Stimulated activated CD4-positive, alpha-beta T cell treated with anti-CD3 and anti-CD28 coated beads, Interleukin-12 subunit alpha, Interleukin-12 subunit beta, amount 100 ng/mL, for 4 hours (primary cell): ENCODE data around the gene NDUFAF2.
"Not testable (repeated sequence)": the region's sequence is repeated elsewhere in the genome, so short reads cannot be mapped to it uniquely, and the experiment has no call there.

ENCODE experiments used
- DNase-seq: peaks from one replicate; pipeline ENCODE4 v3.0.0-alpha.2; 2020

Gene NDUFAF2, protein sequence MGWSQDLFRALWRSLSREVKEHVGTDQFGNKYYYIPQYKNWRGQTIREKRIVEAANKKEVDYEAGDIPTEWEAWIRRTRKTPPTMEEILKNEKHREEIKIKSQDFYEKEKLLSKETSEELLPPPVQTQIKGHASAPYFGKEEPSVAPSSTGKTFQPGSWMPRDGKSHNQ

DNA sequence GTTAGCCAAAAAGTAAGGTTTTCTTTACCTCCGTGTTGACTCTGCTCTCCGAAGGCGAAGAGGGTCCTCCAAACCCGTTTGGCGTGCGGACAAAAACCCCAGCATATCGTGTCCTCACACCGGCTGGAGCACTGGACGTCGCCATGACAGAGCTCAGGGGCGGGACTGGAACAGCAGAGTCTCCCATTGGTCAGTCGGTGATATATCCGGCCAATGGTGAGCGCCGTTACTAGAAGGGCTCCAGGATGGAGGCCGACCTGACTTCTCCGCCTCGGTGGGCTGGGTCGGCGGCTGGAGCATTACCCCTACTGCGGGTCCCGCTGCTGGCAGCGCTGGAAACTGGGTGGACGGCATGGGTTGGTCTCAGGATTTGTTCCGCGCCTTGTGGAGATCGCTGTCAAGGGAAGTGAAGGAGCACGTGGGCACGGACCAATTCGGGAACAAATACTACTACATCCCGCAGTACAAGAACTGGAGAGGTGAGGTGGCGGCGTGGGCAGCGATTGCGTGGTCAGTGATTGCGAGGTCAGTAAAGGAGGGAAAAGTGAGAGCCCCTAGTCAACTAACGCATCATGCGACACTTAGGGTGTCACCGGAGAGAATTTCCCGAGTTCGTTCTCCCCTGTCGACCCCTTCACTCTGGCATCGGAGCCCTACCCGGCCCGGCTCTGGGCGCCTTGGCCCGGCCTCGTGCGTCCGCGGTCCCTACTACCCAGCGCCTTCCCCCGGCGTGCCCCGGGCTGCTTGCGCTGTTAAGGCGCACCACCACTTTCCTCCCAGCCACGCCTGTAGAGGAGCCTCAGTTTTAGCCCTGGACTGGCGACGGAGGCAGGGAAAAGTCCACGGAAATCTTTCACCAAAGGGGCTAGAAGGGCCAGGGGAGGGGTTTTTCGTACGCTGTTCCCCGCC lies at the start of gene NDUFAF2, which contains the start of gene ERCC8:
Gene NDUFAF2, plus strand, starts transcription at position 302 of the 909 bp plus-strand sequence. Its CDS starts 51 bp downstream, at position 353.
Gene ERCC8, minus strand, starts transcription at position 167 of the 909 bp plus-strand sequence. Its CDS starts 62 bp downstream, at position 105.
- peak; percentile 80 for DNase-seq

DNA sequence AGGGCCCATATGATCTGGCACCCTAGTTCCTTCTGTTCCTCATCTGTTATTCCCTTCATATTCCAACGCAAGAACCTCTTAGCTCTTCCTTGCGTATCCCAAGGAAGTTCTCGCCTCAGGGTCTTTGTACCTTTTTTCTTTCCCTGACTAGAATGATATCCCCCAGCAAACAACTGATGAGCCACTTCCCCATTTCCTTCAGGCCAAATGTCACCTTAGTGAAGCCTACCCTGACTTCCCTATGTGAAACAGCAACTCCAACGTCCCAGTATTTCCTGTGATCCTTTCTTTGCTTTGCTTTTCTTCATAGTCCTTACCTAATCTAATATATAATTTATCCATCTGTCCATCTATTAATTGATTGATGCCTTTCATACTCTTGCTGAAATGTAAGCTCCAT lies 48.0 kb upstream of the NDUFAF2 start:
- no peak for DNase-seq

DNA sequence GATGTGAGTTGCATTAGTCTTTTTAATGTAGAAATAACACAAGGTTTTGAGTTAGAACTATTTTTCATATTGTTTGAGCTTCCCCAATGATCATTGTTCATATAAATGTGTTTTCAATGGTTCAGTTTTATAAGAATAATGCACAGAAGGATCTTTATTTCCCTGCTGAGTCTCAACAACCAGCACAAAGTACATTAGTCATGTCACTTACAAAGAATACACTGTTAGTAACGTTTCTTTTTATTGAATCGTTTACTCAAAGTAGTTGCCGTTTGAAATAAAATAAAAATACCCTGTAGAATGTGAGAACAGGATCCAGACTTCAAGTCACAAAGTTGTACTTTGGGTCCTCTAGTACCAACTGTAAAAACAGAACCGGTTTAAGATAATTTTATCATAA lies 41.6 kb upstream of the NDUFAF2 start:
- no peak for DNase-seq

DNA sequence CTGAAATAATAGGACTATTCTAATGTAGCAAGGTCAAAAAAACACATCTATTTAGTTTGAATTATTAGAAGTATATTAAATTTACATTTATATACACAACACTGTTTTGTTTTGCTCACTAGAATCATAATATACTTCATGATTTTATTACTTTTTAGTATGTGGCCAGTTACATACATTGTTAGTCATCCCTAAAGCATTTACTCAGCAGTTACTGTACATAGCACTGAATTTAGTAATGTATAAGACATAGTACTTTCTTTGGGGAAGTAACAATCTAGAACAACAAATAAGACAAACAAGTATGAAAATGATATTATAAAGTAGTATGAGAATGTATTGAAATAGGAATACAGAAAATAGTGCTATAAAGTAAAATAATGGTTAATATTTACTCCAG lies 28.4 kb upstream of the NDUFAF2 start:
- no peak for DNase-seq

DNA sequence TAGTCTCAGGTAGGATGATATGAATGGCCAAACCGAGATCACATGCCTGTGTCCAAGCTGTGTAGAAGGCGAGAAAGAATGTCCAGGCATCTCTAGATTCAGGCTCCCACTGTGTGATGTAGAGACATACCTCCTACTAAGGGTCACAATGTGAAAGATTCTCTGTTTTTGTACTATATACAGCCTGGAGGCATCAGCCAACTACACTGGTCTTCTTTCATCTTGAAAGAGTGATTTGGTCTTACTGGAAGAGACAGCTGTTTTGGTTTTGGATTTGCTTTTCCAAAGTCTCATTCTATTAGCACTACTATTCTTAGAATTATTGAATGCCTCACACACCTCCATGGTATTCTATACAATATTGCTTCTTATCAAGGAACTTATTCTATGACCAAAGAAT lies 26.5 kb upstream of the NDUFAF2 start:
- DNase-seq, result no peak

DNA sequence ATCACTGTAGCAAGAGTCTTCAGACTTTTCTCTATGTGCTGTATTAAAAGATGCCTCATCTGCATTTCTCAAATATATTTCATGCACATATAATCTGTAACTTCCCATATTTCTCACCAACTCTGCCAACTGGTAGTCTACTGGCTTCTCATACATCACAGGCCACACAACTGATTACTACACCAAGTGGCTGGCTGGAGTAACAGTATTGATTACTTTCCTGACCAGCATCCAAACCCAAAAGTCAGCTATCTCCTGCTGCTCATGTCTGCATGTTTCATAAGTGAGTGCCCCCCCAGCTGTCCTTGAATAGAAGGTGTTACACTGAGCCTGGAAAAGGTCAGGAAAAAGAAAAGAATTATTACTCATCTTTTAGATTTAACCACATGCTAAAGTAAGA lies 17.6 kb upstream of the NDUFAF2 start:
- DNase-seq, result no peak

DNA sequence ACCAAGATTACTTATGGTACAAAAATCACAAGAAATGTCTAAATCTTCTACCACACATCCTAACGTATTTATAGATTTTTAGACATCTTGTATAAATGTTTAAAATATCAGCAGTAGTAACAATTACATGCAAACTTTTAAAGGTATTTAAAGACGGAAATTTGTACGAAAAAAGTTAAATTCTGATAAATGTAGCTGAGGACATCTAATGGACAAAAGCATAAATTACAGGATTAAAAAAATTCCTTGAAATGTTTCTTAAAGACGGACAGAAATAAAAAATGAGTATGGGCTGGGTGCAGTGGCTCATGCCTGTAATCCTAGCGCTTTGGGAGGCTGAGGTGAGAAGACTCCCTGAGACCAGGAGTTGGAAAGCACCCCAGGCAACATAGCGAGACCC lies 16.0 kb upstream of the NDUFAF2 start:
- DNase-seq, result no peak

DNA sequence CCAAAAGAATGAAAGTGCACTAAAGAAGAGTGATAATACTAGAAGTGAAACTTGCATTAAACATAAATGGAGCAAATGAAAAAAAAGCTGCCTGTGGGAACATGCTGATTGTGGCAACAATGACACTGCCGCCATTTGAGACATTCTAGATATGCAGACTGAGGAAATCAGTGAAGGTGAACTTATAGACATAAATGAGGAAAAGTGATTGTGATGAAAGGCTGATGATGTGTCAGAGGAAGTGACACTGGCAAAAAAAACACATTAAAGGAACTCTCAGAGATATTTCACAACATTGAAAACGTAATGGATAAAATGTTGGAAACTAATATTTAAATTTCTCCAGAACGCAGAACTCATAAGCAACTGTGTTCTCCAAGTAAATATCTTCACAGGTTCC lies 1.4 kb upstream of the NDUFAF2 start:
- DNase-seq, result no peak

DNA sequence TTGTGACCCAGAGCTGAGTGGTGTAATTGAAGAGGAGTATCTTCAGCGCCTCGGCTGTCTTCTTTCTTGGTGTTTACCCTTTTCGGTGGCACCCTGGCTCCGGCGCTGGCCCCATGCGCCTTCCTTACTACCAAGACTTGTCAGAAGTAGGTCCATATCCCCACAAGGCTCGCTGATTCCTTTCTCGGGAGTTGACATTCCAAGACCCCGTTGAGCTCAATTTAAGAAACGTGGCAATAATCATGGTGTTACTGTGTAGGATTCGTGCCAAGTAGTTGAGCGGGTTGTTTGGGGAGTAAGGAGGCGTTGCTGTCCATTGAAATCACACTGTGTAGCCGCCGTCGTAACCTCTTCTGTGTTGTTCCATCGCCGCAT lies 795 bp downstream of the NDUFAF2 start:
- no peak for DNase-seq

DNA sequence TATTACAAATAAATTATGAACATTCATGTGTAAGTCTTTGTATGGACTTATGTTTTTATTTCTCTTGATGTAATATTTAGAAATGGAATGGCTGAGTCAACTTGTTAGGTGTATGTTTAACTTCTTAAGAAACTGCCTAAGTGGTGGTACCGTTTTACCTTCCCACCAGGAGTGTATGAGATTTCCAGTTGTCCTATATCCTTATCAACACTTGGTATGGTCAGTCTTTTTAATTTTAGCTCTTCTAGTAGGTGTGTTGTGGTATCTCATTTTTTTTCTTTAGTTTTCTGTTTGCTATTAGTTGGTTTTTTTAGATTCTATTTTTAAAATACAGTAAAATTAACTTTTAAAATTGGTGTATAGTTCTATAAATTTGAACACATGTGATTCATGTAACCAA lies 3.7 kb downstream of the NDUFAF2 start:
- no peak for DNase-seq

DNA sequence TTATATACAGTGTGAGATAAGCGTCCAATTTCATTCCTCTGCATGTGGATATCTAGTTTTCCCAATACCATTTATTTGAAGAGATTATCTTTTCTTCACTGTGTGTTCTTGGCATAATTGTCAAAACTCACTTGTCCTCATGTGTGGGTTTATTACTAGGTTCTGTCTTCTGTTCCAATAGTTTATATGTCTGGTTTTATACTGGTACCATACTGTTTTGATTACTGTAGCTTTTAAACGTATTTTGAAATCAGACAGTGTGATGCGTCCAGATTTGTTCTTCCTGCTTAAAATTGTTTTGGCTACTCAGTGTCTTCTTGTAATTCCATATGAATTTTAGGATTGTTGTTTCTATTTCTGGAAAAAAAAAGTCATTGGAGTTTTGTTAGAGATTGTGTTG lies 10.2 kb downstream of the NDUFAF2 start:
- no peak for DNase-seq

DNA sequence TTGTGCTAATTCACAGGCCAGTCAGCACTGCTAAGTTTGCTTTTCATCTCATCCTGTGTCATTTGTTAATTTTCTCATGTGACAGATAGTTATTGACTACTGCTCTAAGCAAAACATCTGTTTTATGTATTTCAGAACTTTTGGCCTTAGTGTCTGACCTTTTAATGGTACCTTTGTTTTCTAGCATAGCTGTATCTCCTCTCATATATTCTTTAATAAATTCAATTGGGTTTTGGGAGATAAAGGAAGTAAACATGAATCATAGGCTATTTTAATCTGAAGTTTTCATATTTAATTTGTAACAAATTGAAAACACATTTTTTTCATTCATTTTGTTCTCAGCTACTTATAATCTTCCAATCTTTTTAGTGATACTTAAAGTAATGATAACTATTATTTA lies 13.1 kb downstream of the NDUFAF2 start:
- DNase-seq, result no peak

DNA sequence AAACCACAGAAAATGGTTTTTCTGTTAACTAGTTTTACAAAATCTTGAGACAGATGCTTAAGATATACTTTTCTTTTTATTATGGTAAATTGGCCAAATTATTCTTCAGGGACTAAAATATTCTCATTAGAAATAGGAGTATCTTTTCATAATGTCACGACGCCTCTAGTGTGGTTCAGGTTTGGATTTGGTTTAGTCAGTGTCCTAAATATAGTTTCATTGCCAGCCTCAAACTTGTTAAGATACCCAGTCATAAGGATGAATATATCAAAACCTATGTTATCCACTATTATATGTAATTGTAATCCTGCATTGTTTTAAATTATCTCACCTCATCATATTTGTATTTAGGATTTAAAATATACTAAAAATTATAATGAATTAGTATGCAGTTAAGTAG lies 13.7 kb downstream of the NDUFAF2 start:
- no peak for DNase-seq

DNA sequence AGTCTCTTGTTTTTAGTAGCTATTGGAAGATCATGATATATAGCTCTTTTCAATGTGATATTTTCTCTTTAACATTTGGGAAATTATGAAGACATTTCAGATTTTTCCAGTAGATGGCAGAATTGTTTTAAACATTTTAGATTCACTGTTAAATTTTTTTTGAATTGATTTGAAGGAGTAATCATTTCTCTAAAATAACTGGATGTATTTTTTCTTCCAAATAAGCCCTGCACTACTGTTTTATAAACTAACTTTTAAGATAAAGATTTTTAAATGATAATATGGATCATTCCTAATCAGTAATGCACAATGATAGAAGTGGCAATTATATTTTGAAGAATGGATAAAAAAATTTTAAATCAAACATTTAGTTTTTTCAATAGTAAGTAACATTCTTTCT lies 14.2 kb downstream of the NDUFAF2 start:
- no peak for DNase-seq

DNA sequence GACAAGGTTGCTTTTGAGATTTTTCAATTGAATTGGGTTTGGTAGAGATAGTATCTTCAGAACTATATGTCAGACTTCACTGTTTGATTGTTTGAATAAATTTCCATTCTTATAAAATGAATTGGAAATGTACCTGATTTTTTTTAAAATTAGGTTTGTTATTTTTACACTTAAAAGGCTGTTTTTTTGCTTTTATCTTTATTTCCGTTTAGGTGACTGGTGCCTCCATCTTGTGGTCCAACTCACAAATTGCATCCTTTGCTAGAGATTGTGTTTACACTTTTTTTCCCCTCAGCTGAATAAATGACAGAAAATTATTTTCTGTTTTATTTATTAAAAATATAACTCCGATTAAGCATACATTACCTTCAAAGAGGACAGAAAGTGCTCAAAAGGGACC lies 15.6 kb downstream of the NDUFAF2 start:
- no peak for DNase-seq

DNA sequence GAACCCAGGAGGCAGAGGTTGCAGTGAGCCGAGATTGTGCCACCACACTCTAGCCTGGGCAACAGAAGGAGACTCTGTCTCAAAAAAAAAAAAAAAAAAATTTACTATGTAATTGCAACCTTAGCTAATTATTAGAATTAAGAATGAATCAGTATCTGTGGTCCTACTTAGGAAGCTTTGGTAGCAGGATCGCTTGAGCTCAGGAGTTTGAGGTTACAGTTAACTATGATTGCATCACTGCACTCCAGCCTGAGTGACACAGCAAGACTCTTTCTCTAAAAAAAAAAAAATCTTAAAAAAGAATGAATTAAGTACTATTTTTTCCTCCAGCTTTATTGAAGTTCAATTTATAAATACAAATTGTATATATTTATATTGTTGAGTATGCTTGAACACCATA lies 16.7 kb downstream of the NDUFAF2 start:
- DNase-seq, result no peak

DNA sequence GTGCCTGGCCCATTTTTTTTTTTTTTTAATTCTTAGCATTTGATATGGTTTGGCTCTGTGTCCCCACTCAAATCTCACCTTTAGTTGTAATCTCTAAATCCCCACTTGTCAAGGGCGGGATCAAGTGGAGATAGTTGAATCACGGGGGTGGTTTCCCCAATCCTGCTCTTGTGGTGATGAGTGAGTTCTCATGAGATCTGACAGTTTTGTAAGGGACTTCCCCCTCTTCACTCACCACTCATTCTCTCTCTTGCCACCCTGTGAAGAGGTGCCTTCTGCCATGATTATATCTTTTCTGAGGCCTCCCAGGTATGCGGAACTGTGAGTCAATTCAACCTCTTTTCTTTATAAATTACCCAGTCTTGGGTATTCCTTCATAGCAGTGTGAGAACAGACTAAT lies 27.2 kb downstream of the NDUFAF2 start:
- DNase-seq, result peak; percentile 22

DNA sequence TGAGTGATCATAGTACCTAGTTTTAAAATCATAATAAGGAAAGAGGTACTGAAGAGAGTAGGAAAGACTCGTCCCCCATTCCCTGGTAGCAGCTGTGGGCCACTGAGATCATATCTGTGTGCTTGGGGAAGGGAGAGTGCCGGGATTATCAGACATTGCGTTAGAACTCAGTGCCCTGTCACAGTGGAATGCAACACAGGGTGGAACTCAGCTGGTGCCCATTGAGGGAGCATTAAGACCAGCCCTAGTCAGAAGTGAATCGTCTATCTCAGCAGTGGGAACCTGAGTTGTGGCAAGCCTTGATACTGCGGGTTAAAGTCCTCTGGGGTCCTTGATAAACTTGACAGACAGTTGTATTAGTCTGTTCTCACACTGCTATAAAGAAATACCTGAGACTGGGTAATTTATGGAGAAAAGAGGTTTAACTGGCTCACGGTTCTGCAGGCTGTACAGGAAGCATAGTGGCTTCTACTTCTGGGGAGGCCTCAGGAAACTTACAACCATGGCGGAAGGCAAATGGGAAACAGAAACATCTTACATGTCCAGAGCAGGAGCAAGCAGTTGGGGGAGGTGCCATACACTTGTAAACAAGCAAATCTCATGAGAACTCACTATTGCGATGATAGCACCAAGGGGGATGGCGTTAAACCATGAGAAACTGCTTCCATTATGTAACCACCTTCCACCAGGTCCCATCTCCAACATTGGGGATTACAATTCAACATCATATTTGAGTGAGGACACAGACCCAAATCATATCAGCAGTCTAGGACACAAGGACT lies 33.1 kb downstream of the NDUFAF2 start:
- DNase-seq, result no peak

DNA sequence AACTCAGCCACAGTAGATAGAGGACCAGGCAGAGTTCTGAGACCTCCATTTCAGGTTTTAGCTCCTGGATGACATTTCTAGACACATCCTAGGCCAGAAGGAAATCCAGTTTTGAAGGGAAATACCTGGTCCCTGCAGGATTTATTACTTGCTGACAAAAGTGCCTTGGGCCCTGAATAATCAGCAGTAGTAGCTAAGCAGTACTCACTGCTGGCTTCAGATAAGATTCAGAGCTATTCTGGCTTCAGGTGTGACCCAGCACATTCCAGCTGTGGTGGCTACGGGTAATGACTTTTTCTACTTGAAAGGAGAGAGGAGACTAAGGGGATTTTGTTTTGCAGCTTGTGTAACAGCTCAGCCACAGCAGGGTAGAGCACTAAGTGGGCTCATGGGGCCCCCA lies 34.0 kb downstream of the NDUFAF2 start:
- no peak for DNase-seq

DNA sequence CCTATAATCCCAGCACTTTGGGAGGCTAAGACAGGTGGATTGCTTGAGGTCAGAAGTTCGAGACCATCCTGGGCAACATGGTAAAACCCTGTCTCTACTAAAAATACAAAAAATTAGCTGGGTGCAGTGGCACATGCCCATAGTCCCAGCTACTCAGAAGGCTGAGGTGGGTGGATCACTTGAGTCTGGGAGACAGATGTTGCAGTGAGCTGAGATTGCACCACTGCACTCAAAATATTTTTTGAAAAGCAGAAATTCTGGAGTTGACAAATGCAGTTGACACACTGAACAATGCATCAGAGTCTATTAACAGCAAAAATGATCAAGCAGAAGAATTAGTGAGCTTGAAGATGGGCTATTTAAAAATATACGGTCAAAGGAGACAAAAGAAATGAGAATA lies 35.5 kb downstream of the NDUFAF2 start:
- DNase-seq, result no peak

DNA sequence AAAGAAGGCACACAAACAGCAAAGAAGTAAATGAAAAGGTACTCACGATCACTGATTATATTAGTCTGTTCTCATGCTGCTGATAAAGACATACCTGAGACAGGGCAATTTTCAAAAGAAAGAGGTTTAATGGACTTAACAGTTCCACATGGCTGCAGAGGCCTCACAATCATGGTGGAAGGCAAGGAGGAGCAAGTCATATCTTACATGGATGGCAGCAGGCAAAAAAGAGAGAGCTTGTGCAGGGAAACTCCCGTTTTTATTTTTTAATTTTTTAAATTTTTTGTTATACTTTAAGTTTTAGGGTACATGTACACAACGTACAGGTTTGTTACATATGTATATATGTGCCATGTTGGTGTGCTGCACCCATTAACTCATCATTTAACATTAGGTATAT lies 37.1 kb downstream of the NDUFAF2 start:
- not testable (repeated sequence) for DNase-seq

DNA sequence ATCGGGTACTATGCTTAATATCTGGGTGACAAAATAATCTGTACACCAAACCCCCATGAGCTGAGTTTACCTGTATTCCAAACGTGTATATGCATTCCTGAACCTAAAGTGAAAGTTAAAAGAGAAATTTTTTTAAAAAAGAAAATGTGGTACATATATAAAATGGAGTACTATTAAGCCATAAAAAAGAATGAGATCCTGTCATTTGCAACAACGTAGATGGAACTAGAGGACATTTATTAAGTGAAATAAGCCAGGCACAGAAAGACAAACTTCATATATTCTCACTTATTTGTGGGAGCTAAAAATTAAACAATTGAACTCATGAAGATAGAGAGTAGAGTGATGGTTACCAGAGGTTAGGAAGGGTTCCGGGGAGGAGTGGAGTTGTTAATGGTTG lies 44.8 kb downstream of the NDUFAF2 start:
- no peak for DNase-seq

DNA sequence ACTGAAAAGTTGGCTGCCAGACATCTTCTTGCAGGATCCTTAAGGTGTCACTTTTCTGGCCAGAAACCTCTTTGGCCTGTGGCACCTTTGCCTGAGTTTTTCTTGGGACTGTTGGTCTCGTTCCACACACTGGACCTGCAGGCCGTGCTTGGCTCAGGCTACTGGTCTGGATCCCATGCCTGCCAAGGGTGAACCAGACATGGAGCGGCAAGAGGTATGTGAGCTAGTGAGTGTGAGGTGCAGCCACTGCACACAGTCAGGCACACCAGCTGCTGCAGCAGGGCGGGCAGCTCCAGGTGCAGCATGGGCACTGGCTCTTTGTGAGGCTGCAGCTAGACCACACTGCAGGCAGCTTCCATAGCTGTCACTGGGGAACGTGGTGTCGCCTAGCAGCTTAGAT lies 47.9 kb downstream of the NDUFAF2 start:
- DNase-seq, result no peak

DNA sequence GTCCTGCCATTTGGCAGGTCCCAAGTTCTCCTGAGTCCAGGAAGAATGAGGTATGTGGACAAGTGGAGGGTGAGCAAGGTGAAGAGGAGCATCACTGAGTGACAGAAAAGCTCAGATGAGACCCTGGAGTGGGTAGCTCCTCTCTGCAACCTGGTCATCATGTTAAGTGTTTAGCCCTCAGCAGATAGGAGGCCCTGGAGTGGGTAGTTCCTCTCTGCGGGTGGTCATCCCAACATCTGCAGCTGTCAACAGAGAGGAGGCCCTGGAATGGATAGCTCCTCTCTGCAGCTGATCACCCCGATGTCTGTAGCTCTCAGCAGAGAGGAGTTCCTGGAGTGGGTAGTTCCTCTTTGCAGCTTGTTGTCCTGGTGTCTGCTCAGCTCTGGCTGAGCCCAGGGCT lies 48.4 kb downstream of the NDUFAF2 start:
- DNase-seq, result no peak
